PC-9 (cell line): ENCODE results near the gene C19orf67. TPM values are rescaled to one million over a fixed set of nuclear protein-coding genes. Genes with fewer than 3 reads are reported as not detected.

ENCODE experiments used
- BruUV-seq: library from RNA; stranded (reverse); fragments of 400-500 nt; replicated peaks from 2 replicates; lab custom pipeline; 2021; lab: Mats Ljungman, UMichigan
- CTCF ChIA-PET: fragments of 300-600 bp; sonication (Branson Sonifier 250); formaldehyde crosslinking; loops from one replicate; lab custom pipeline; 2022; ENCODE audit warnings: antibody characterized with exemption; lab: Charles Lee
- POLR2A ChIA-PET: fragments of 300-600 bp; sonication (Branson Sonifier 250); formaldehyde crosslinking; loops from one replicate; lab custom pipeline; 2022; ENCODE audit warnings: antibody characterized with exemption; ENCODE audit not compliant: unreplicated experiment; lab: Charles Lee
- DNase-seq, 2 experiments: peaks; one replicate each; pipeline versions ENCODE4 v3.0.0 to v3.0.0-alpha.2; 2015 to 2022; ENCODE audit warnings: mixed read lengths in 1 of 2
- H2AFZ ChIP-seq: fragments of 200-600 bp; sonication (generic); 2 replicates; pipeline ENCODE4 v1.8.1; 2017; ENCODE audit warnings: antibody characterized with exemption
- H3F3A ChIP-seq: fragments of 200-600 bp; sonication (generic); 2 replicates; pipeline ENCODE4 v1.8.1; 2017; ENCODE audit warnings: antibody characterized with exemption, mild to moderate bottlenecking, low read depth; ENCODE audit not compliant: insufficient read depth
- H3K27ac ChIP-seq: fragments of 200-600 bp; sonication (generic); 2 replicates; pipeline ENCODE4 v1.6.1; 2016; ENCODE audit warnings: mixed run types
- H3K27me3 ChIP-seq: fragments of 200-600 bp; sonication (generic); 2 replicates; pipeline ENCODE4 v1.6.1; 2016; ENCODE audit warnings: low read depth, mixed run types; ENCODE audit not compliant: insufficient read depth
- H3K36me3 ChIP-seq: fragments of 200-600 bp; sonication (generic); 2 replicates; pipeline ENCODE4 v1.6.1; 2016; ENCODE audit warnings: low read depth, mixed run types
- H3K4me1 ChIP-seq: fragments of 200-600 bp; sonication (generic); replicated peaks from 2 replicates; pipeline ENCODE4 v1.6.1; 2016; ENCODE audit warnings: mixed run types; ENCODE audit not compliant: insufficient read depth
- H3K4me2 ChIP-seq: fragments of 200-600 bp; sonication (generic); 2 replicates; pipeline ENCODE4 v1.6.1; 2017; ENCODE audit warnings: mixed run types
- H3K4me3 ChIP-seq: fragments of 200-600 bp; sonication (generic); 2 replicates; pipeline ENCODE4 v1.6.1; 2016; ENCODE audit warnings: mixed run types
- H3K79me2 ChIP-seq: fragments of 200-600 bp; sonication (generic); 2 replicates; pipeline ENCODE4 v1.6.1; 2017; ENCODE audit warnings: low read depth, mixed run types
- H3K9me2 ChIP-seq: fragments of 200-600 bp; sonication (generic); 2 replicates; pipeline ENCODE4 v1.8.1; 2017; ENCODE audit warnings: mild to moderate bottlenecking; ENCODE audit not compliant: insufficient read depth
- H3K9me3 ChIP-seq: fragments of 200-600 bp; sonication (generic); 2 replicates; pipeline ENCODE4 v1.8.1; 2016; ENCODE audit warnings: low read depth; ENCODE audit not compliant: insufficient read depth
- H4K20me1 ChIP-seq: fragments of 200-600 bp; sonication (generic); 2 replicates; pipeline ENCODE4 v1.8.1; 2017; ENCODE audit not compliant: insufficient read depth
- CTCF ChIP-seq: fragments of 200-600 bp; sonication (generic); conservative IDR thresholded peaks from 2 replicates; pipeline ENCODE4 v1.6.1; 2017; ENCODE audit warnings: mixed run types, antibody characterized with exemption, mild to moderate bottlenecking, moderate library complexity
- EZH2 ChIP-seq: fragments of 200-600 bp; sonication (generic); IDR thresholded peaks from 2 replicates; pipeline ENCODE4 v1.8.0; 2017; ENCODE audit warnings: antibody characterized with exemption, low read depth
- intact Hi-C: fragments of 100-400 bp; cut with micrococcal nuclease; formaldehyde crosslinking; loops from one replicate; pipeline ENCODE4 v1.10.0; 2022; ENCODE audit not compliant: unreplicated experiment
- total RNA-seq: library from RNA; stranded (reverse); gene quantifications from 2 replicates; pipeline ENCODE4 v1.2.3, GENCODE V29; 2021

C19orf67 gene
- total RNA-seq, 1 experiment from 2014 or later = not detected

GRCh38 chr19:14094854-14095253, 9.3 kb upstream of the C19orf67 start:
- ChIA-PET CTCF (no interaction called here), POLR2A (no interaction called here)
- Histone ChIP-seq H4K20me1 (no peaks in the 10 kb centered on the region), H3K36me3 (peaks cover 4% of the 10 kb centered on the region; the same call in 1 of the 2 replicates), H3K9me3 (peaks cover 8% of the 10 kb centered on the region; the same call in 1 of the 2 replicates), H3F3A (peaks cover 25% of the 10 kb centered on the region; the same call in 1 of the 2 replicates), H3K79me2 (no peaks in the 10 kb centered on the region), H3K4me2 (no peak overlapping the region), H3K4me3 (no peak overlapping the region), H3K9me2 (no peaks in the 10 kb centered on the region), H3K27me3 (no peaks in the 10 kb centered on the region), H3K27ac (no peak overlapping the region), H3K4me1 (peaks cover 8% of the 10 kb centered on the region), H2AFZ (no peak overlapping the region)
- intact Hi-C loops = no loop called here
- BruUV-seq = no TSS peak
- DNase-seq = no peak
- TF ChIP-seq EZH2 = no peak
- TF ChIP-seq CTCF = no peak

- TF ChIP-seq CTCF = no peak
- TF ChIP-seq EZH2 = no peak
- no TSS peak for BruUV-seq
- peaks cover 27% of the 10 kb centered on the region; the same call in 1 of the 2 replicates for H3F3A ChIP-seq
- H3K9me3 ChIP-seq = peaks cover 8% of the 10 kb centered on the region; the same call in 1 of the 2 replicates
- no peak overlapping the region for H3K27ac ChIP-seq
- peaks cover 8% of the 10 kb centered on the region for H3K4me1 ChIP-seq
- H3K4me2 ChIP-seq = no peak overlapping the region
- DNase-seq = no peak
- no peak overlapping the region for H3K4me3 ChIP-seq
- peaks cover 4% of the 10 kb centered on the region; the same call in 1 of the 2 replicates for H3K36me3 ChIP-seq
- no peak overlapping the region for H2AFZ ChIP-seq
- intact Hi-C loops = no loop called here
- H3K79me2 ChIP-seq = peaks cover 6% of the 10 kb centered on the region; the same call in 1 of the 2 replicates
- H3K9me2 ChIP-seq = no peaks in the 10 kb centered on the region
- POLR2A ChIA-PET = no interaction called here
- H4K20me1 ChIP-seq = no peaks in the 10 kb centered on the region
- no peaks in the 10 kb centered on the region for H3K27me3 ChIP-seq
- CTCF ChIA-PET = interaction anchor here (0.5 to 0.6 kb wide), 2 partner anchors 239 to 412 kb away, joined by 9 to 20 read pairs; no protein-coding TSS in a partner anchor
These were observed 7.7 kb upstream of the C19orf67 start for GRCh38 chr19:14093117-14093823.

GRCh38 chr19:14091813-14092462, 6.4 kb upstream of the C19orf67 start:
- Histone ChIP-seq H3K27ac (no peak overlapping the region), H3K79me2 (peaks cover 6% of the 10 kb centered on the region; the same call in 1 of the 2 replicates), H3K4me3 (peak overlapping the region; percentile 98), H2AFZ (peak overlapping the region; percentile 97), H3K27me3 (no peaks in the 10 kb centered on the region), H3K4me1 (peaks cover 8% of the 10 kb centered on the region), H3K36me3 (no peaks in the 10 kb centered on the region; the same call in 1 of the 2 replicates), H3K9me2 (no peaks in the 10 kb centered on the region), H3K4me2 (peak overlapping the region; percentile 86), H3F3A (peaks cover 34% of the 10 kb centered on the region), H4K20me1 (no peaks in the 10 kb centered on the region), H3K9me3 (peaks cover 8% of the 10 kb centered on the region; the same call in 1 of the 2 replicates)
- intact Hi-C loops = loop anchor here (2.0 kb wide), 1 partner anchor 25 kb away; the partner anchor contains the start of gene PRKACA
- DNase-seq = no peak
- BruUV-seq = TSS peak; percentile 38
- ChIA-PET CTCF (no interaction called here), POLR2A (no interaction called here)
- TF ChIP-seq EZH2 = no peak
- peak; percentile 8; the same call in 1 of the 2 replicates for TF ChIP-seq CTCF
